Brain pericyte (primary cell): Measurements from ENCODE around the gene RBP5.

Experiments
- DNase-seq: peaks from one replicate; pipeline ENCODE4 v3.0.0-alpha.2; 2012; ENCODE audit warnings: low read depth, low spot score

RBP5 gene

GRCh38 chr12:7128681-7129286 is at the start of gene RBP5:
TSS of gene RBP5 (minus strand) at chr12:7128889. CDS start at chr12:7128775, 114 bp downstream.
- no peak for DNase-seq

GRCh38 chr12:7178481-7178880 is 49.8 kb upstream of the RBP5 start:
- no peak for DNase-seq

GRCh38 chr12:7176595-7176994 is 47.9 kb upstream of the RBP5 start:
- DNase-seq = no peak

- DNase-seq = no peak
Measured at GRCh38 chr12:7175493-7175892, 46.8 kb upstream of the RBP5 start.

GRCh38 chr12:7171854-7172253 is 43.2 kb upstream of the RBP5 start:
- no peak for DNase-seq

GRCh38 chr12:7169951-7170350 is 41.3 kb upstream of the RBP5 start:
- no peak for DNase-seq

GRCh38 chr12:7162691-7163114 is 34.0 kb upstream of the RBP5 start:
- DNase-seq = no peak

GRCh38 chr12:7161811-7162210 is 33.1 kb upstream of the RBP5 start:
- DNase-seq = no peak

GRCh38 chr12:7161327-7161726 is 32.6 kb upstream of the RBP5 start:
- DNase-seq = no peak

GRCh38 chr12:7160183-7160582 is 31.5 kb upstream of the RBP5 start:
- DNase-seq = no peak

GRCh38 chr12:7158781-7159609 is 30.3 kb upstream of the RBP5 start:
- DNase-seq = no peak

GRCh38 chr12:7157391-7157790 is 28.7 kb upstream of the RBP5 start:
- DNase-seq = no peak

- DNase-seq = no peak
Measured at GRCh38 chr12:7156259-7157197, 27.8 kb upstream of the RBP5 start.

- no peak for DNase-seq
Measured at GRCh38 chr12:7155471-7156034, 26.9 kb upstream of the RBP5 start.

GRCh38 chr12:7154901-7155470 is 26.3 kb upstream of the RBP5 start:
- no peak for DNase-seq

GRCh38 chr12:7154042-7154441 is 25.4 kb upstream of the RBP5 start:
- no peak for DNase-seq

- DNase-seq = no peak
Measured at GRCh38 chr12:7152818-7153217, 24.1 kb upstream of the RBP5 start.

- no peak for DNase-seq
Measured at GRCh38 chr12:7151532-7151931, 22.8 kb upstream of the RBP5 start.

- no peak for DNase-seq
Measured at GRCh38 chr12:7150841-7151240, 22.2 kb upstream of the RBP5 start.

- DNase-seq = no peak
Measured at GRCh38 chr12:7150356-7150755, 21.7 kb upstream of the RBP5 start.

GRCh38 chr12:7146906-7147305 is 18.2 kb upstream of the RBP5 start:
- no peak for DNase-seq
